Measurements from ENCODE around the gene ZIM2. TPM values are rescaled to one million over a fixed set of nuclear protein-coding genes. Genes with fewer than 3 reads are reported as not detected.
"Not testable (repeated sequence)": the region's sequence is repeated elsewhere in the genome, so short reads cannot be mapped to it uniquely, and the experiment has no call there.

The ZIM2 gene
- total and polyA plus RNA-seq, 8 donors, result 0.08 to 0.52 (median 0.12) TPM; not detected in 3

DNA sequence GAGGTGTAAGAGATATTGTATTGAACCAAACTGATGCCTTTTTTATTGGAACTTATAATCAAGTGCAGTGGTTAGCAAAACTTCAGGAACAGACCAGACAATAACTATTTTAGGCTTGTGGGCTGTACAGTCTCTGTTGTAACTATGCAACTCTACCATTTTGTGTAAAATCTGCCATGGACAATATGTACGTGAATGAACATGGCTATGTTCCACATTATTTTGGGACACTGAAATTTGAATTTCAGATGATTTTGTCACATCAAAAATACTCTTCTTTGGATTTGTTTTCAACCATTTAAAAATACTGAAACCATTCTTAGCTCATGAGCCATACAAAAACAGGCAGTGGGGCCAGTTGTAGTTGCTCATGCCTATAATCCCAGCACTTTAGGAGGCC lies 27.9 kb upstream of the ZIM2 start:
- no peak for DNase-seq
- WGBS, 2 donors, result 67 to 81% methylated on average over 1 of the region's 1 CpG
- no peaks in the 10 kb centered on the region for H3K9me3 ChIP-seq

DNA sequence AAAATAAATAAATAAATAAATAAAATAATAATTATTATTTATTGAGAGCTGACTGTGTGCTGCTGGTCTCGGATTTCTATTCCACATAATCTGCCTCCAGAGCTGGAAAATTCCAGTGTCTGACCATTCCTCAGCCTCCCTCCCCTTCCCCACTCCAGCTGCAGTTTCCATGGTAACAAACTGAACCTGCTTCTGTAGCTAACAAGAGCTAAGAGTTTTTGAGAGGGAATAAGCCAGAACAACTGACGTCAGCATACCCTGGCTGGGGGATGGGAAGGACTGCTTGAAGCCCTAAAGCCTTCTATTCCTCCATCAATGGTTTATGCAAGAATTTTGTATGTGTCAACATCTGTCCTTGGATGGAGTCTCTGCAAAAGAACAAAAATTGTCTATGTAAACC lies 26.0 kb upstream of the ZIM2 start:
- no peak overlapping the region for H3K27ac ChIP-seq
- no peak overlapping the region for H3K4me3 ChIP-seq
- no peaks in the 10 kb centered on the region for H3K27me3 ChIP-seq
- H3K36me3 ChIP-seq, result no peaks in the 10 kb centered on the region
- intact Hi-C loops (cut with DNase I), result no loop called here
- TF ChIP-seq, protein P1, sequence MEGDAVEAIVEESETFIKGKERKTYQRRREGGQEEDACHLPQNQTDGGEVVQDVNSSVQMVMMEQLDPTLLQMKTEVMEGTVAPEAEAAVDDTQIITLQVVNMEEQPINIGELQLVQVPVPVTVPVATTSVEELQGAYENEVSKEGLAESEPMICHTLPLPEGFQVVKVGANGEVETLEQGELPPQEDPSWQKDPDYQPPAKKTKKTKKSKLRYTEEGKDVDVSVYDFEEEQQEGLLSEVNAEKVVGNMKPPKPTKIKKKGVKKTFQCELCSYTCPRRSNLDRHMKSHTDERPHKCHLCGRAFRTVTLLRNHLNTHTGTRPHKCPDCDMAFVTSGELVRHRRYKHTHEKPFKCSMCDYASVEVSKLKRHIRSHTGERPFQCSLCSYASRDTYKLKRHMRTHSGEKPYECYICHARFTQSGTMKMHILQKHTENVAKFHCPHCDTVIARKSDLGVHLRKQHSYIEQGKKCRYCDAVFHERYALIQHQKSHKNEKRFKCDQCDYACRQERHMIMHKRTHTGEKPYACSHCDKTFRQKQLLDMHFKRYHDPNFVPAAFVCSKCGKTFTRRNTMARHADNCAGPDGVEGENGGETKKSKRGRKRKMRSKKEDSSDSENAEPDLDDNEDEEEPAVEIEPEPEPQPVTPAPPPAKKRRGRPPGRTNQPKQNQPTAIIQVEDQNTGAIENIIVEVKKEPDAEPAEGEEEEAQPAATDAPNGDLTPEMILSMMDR (IDR thresholded peaks at IDR 0.05), result no peak
- no peaks in the 10 kb centered on the region for H3K9me3 ChIP-seq
- 13 to 21% methylated on average over 2 of the region's 2 CpGs for WGBS, 2 donors
- DNase-seq (no peak), ATAC-seq (no peak), FAIRE-seq (no peak)
- H3K4me1 ChIP-seq, result no peaks in the 10 kb centered on the region

More for the DNA sequence above, 27.9 kb upstream of the ZIM2 start:
- ATAC-seq, result no peak
- Histone ChIP-seq H3K4me3 (no peak overlapping the region), H3K27me3 (no peaks in the 10 kb centered on the region), H3K4me1 (no peaks in the 10 kb centered on the region), H3K36me3 (no peaks in the 10 kb centered on the region), H3K27ac (no peak overlapping the region)
- TF ChIP-seq, protein P1 (IDR thresholded peaks at IDR 0.05), result no peak
- FAIRE-seq, result no peak
- intact Hi-C loops (cut with DNase I), result no loop called here

- no peaks in the 10 kb centered on the region for H3K9me3 ChIP-seq
- no peaks in the 10 kb centered on the region for H3K27me3 ChIP-seq
- ATAC-seq (no peak), FAIRE-seq (no peak), DNase-seq (peak in 1 of 6 donors; percentile 33)
- no peak overlapping the region for H3K4me3 ChIP-seq
- TF ChIP-seq, protein P1 (IDR thresholded peaks at IDR 0.05), result no peak
- H3K27ac ChIP-seq, result no peak overlapping the region
- intact Hi-C loops (cut with DNase I), result no loop called here
- no peaks in the 10 kb centered on the region for H3K4me1 ChIP-seq
- 49 to 50% methylated on average over 50 of the region's 50 CpGs for WGBS, 2 donors
- H3K36me3 ChIP-seq, result no peaks in the 10 kb centered on the region
Observed at GRCh38 chr19:56864443-56865125, 24.1 kb upstream of the ZIM2 start.

DNA sequence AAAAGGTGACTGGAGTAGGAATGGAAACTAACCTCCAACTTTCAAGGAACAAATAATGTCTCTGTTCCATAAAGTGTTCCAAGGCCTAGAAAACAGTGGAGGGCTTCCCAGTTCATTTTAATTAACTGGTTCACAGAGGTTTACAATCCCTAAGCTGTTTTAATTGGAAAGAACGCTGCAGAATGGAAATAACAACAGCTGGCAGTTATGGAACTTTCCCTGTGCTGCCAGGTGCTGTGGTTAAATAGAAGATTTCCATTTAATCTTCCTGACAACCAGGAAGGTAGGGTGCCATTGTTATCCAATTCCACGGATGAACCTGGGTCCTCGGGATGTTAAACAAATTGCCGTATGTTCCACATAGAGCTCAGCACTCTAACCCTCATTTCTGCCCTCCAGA lies 22.2 kb upstream of the ZIM2 start:
- Histone ChIP-seq H3K27ac (no peak overlapping the region), H3K4me1 (no peaks in the 10 kb centered on the region), H3K27me3 (peaks cover 0 to 5% (median 2%) of the 10 kb centered on the region in 4 donors), H3K4me3 (no peak overlapping the region), H3K36me3 (no peaks in the 10 kb centered on the region), H3K9me3 (no peaks in the 10 kb centered on the region)
- TF ChIP-seq, protein P1 (IDR thresholded peaks at IDR 0.05), result no peak
- FAIRE-seq (no peak), ATAC-seq (no peak), DNase-seq (no peak)
- intact Hi-C loops (cut with DNase I), result no loop called here
- WGBS, 2 donors, result 21 to 23% methylated on average over 4 of the region's 4 CpGs

DNA sequence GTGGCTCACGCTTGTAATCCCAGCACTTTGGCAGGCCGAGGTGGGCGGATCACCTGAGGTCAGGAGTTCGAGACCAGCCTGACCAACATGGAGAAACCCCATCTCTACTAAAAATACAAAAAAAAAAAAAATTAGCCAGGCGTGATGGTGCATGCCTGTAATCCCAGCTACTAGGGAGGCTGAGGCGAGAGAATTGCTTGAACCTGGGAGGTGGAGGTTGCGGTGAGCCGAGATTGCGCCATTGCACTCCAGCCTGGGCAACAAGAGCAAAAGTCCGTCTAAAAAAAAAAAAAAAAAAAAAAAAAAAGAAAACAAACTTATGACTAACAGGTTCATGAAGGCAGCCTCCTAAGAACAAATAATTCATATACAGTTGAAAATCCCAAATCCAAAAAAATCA lies 19.9 kb upstream of the ZIM2 start:
- not testable (repeated sequence) for H3K4me3 ChIP-seq, H3K9me3 ChIP-seq
- 73 to 82% methylated on average over 10 of the region's 10 CpGs for WGBS, 2 donors

More for the DNA sequence above, 19.9 kb upstream of the ZIM2 start:
- FAIRE-seq; H3K36me3 ChIP-seq; DNase-seq; intact Hi-C loops (cut with DNase I); H3K4me1 ChIP-seq; ATAC-seq; H3K27me3 ChIP-seq; H3K27ac ChIP-seq: not testable (repeated sequence)

Data from pancreas (tissue), 10 donors.